Activated B cell treated with CpG ODN at 0.5 μM for 24 hours (primary cell): ENCODE data around the gene RCOR1. TPM values are rescaled to one million over a fixed set of nuclear protein-coding genes. Genes with fewer than 3 reads are reported as not detected.

Experiments
- ATAC-seq: fragments of 200-7000 bp; cut with Tn5 transposase; one replicate; pipeline ENCODE4 v1.10.0; 2021; ENCODE audit warnings: low read depth, mild to moderate bottlenecking, moderate library complexity
- CTCF ChIA-PET: fragments of 350-600 bp; sonication (Branson Sonifier 250); formaldehyde crosslinking; loops from one replicate; lab custom pipeline; 2021; ENCODE audit warnings: antibody characterized with exemption; lab: Charles Lee
- POLR2A ChIA-PET: fragments of 350-600 bp; sonication (Branson Sonifier 250); formaldehyde crosslinking; loops from one replicate; lab custom pipeline; 2021; ENCODE audit warnings: antibody characterized with exemption; lab: Charles Lee
- DNase-seq: peaks from one replicate; pipeline ENCODE4 v3.0.0; 2022
- H3K27ac Mint-ChIP-seq: one replicate; pipeline ENCODE4 v1.8.0; 2020; ENCODE audit warnings: mixed read lengths
- H3K27me3 Mint-ChIP-seq: one replicate; pipeline ENCODE4 v1.8.0; 2021; ENCODE audit warnings: mixed read lengths
- H3K36me3 Mint-ChIP-seq: one replicate; pipeline ENCODE4 v1.8.0; 2021; ENCODE audit warnings: low read depth, mixed read lengths
- H3K4me1 Mint-ChIP-seq: one replicate; pipeline ENCODE4 v1.8.0; 2021; ENCODE audit warnings: mixed read lengths
- H3K4me3 Mint-ChIP-seq: one replicate; pipeline ENCODE4 v1.8.0; 2020; ENCODE audit warnings: mild to moderate bottlenecking, mixed read lengths
- H3K9me3 Mint-ChIP-seq: one replicate; pipeline ENCODE4 v1.8.0; 2020; ENCODE audit warnings: mixed read lengths
- CTCF ChIP-seq: fragments of 200-600 bp; IDR thresholded peaks from one replicate; pipeline ENCODE4 v1.8.0; 2022; ENCODE audit warnings: antibody characterized with exemption, mild to moderate bottlenecking
- intact Hi-C: fragments of 100-400 bp; cut with micrococcal nuclease; formaldehyde crosslinking; loops from one replicate; pipeline ENCODE4 v1.15.1; 2024
- total RNA-seq: library from RNA; stranded (reverse); gene quantifications from 2 replicates; pipeline ENCODE4 v1.2.3, GENCODE V29; 2022

The RCOR1 gene
- total RNA-seq, 1 donor from 2014 or later, result 23.0 TPM

GRCh38 chr14:102711207-102711606, 118.8 kb downstream of the RCOR1 start:
- POLR2A ChIA-PET, result no interaction called here
- Mint-ChIP-seq H3K27ac (no peak overlapping the region), H3K4me1 (peaks cover 6% of the 10 kb centered on the region), H3K36me3 (peaks cover 63% of the 10 kb centered on the region), H3K27me3 (no peaks in the 10 kb centered on the region), H3K9me3 (no peaks in the 10 kb centered on the region), H3K4me3 (no peak overlapping the region)
- ATAC-seq, result no peak
- no peak for DNase-seq
- no peak for TF ChIP-seq CTCF
- CTCF ChIA-PET, result interaction anchor here (1.3 kb wide), 1 partner anchor 14 kb away, joined by 3 read pairs; no protein-coding TSS in a partner anchor
- intact Hi-C loops, result loop anchor here (5.0 kb wide), 1 partner anchor 206 kb away; no protein-coding TSS in a partner anchor

DNA sequence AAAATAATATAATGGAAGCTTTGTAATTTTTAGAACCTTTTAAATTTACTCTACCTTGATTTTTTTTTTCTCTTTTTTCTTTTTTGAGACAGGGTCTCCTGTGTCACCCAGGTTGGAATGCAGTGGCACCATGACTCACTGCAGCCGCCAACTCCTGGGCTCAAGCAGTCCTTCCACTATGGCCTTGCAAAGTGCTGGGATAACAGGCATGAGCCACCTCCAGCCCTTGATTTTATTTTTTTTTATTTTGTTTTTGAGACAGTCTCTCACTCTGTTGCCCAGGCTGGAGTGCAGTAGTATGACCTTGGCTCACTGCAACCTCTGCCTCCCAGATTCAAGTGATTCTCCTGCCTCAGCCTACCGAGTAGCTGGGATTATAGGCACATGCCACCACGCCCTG, 119.5 kb downstream of the RCOR1 start:
- H3K27me3 Mint-ChIP-seq, result no peaks in the 10 kb centered on the region
- CTCF ChIA-PET, result interaction anchor here (1.3 kb wide), 1 partner anchor 13 kb away, joined by 3 read pairs; no protein-coding TSS in a partner anchor
- no peak overlapping the region for H3K27ac Mint-ChIP-seq
- no peak for TF ChIP-seq CTCF
- no peak overlapping the region for H3K4me3 Mint-ChIP-seq
- intact Hi-C loops, result loop anchor here (5.0 kb wide), 1 partner anchor 205 kb away; no protein-coding TSS in a partner anchor
- no peaks in the 10 kb centered on the region for H3K9me3 Mint-ChIP-seq
- peaks cover 66% of the 10 kb centered on the region for H3K36me3 Mint-ChIP-seq
- ATAC-seq, result no peak
- H3K4me1 Mint-ChIP-seq, result peaks cover 6% of the 10 kb centered on the region
- no peak for DNase-seq
- POLR2A ChIA-PET, result interaction anchor here (0.5 to 0.7 kb wide), 2 partner anchors 76 to 203 kb away, joined by 3 to 5 read pairs; no protein-coding TSS in a partner anchor

DNA sequence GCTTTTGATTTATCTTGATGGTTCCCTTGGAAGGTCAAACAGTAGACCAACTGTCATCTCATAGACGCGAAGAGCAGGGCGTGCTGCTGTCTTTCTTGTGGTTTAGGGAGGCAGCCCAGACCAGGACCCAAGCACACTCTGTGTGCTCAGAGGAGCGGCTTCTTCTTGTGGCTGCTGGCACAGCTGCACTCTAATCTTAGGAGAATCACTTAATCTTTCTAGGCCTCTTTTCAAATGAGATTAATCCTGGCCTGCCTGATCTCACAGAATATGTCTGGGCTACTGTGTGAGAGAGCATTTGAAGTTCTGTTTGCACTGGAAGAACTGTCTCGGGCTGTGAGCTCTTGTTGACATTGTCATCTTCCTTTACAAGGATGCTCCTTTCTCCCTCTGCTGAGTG, 124.8 kb downstream of the RCOR1 start:
- intact Hi-C loops, result loop anchor here (5.0 kb wide), 1 partner anchor 115 kb away; no protein-coding TSS in a partner anchor
- CTCF ChIA-PET, result no interaction called here
- H3K27ac Mint-ChIP-seq, result no peak overlapping the region
- DNase-seq (no peak), ATAC-seq (no peak)
- no peaks in the 10 kb centered on the region for H3K27me3 Mint-ChIP-seq
- no peak for TF ChIP-seq CTCF
- no peak overlapping the region for H3K4me3 Mint-ChIP-seq
- no peaks in the 10 kb centered on the region for H3K4me1 Mint-ChIP-seq
- peaks cover 84% of the 10 kb centered on the region for H3K36me3 Mint-ChIP-seq
- H3K9me3 Mint-ChIP-seq, result no peaks in the 10 kb centered on the region
- POLR2A ChIA-PET, result no interaction called here

DNA sequence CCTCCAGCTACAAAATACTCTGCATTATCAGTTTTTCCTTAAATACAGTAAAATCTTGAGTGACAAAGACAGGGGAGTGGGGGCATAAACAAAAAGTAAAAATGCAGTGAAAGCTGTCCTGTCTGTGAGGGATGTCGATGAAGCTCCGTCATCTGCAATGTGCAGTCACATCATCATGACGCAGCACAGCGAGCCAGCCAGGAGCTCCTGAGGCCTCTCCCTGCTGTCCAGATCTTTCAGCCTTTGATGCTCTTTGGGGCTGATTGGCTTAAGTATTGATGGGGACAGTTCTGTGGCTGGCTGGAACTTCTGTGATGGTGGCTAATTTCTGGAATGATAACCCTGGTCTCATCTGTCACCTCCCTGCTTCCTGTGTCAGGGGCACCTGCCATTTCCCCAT, 130.2 kb downstream of the RCOR1 start:
- POLR2A ChIA-PET, result no interaction called here

GRCh38 chr14:102723650-102724049, 131.2 kb downstream of the RCOR1 start:
- Mint-ChIP-seq H3K27ac (no peak overlapping the region), H3K36me3 (peaks cover 92% of the 10 kb centered on the region)
- CTCF ChIA-PET, result no interaction called here

More for the DNA sequence above, 130.2 kb downstream of the RCOR1 start:
- no peaks in the 10 kb centered on the region for H3K27me3 Mint-ChIP-seq
- ATAC-seq (no peak), DNase-seq (no peak)
- CTCF ChIA-PET, result no interaction called here
- H3K36me3 Mint-ChIP-seq, result peaks cover 94% of the 10 kb centered on the region
- TF ChIP-seq CTCF, result no peak
- no peaks in the 10 kb centered on the region for H3K9me3 Mint-ChIP-seq
- no peak overlapping the region for H3K27ac Mint-ChIP-seq
- H3K4me3 Mint-ChIP-seq, result no peak overlapping the region
- intact Hi-C loops, result no loop called here
- H3K4me1 Mint-ChIP-seq, result no peaks in the 10 kb centered on the region

More at GRCh38 chr14:102723650-102724049, 131.2 kb downstream of the RCOR1 start:
- Mint-ChIP-seq H3K4me1 (no peaks in the 10 kb centered on the region), H3K4me3 (no peak overlapping the region), H3K9me3 (no peaks in the 10 kb centered on the region), H3K27me3 (no peaks in the 10 kb centered on the region)
- POLR2A ChIA-PET, result no interaction called here
- ATAC-seq (no peak), DNase-seq (no peak)
- intact Hi-C loops, result no loop called here
- TF ChIP-seq CTCF, result no peak
